ENCODE data around the gene CAMTA1. TPM values are rescaled to one million over a fixed set of nuclear protein-coding genes. Genes with fewer than 3 reads are reported as not detected.

Gene CAMTA1
- total RNA-seq, 1 donor from 2014 or later, result 38.1 TPM

- H3K27ac ChIP-seq (ENCODE audit: low read depth, low read length), result no peak overlapping the region
- no peaks in the 10 kb centered on the region for H3K27me3 ChIP-seq (ENCODE audit: control insufficient read depth in 3 of 3, insufficient read depth in 3 of 3, low read length in 3 of 3)
- H3K36me3 ChIP-seq (ENCODE audit: control insufficient read depth in 3 of 3, insufficient read depth in 3 of 3, low read length in 3 of 3), result peaks cover 4 to 16% (median 7%) of the 10 kb centered on the region in 3 donors
- no peaks in the 10 kb centered on the region for H3K4me1 ChIP-seq (ENCODE audit: control insufficient read depth in 3 of 3, insufficient read depth in 3 of 3, low read length in 3 of 3)
- H3K9ac ChIP-seq (ENCODE audit: low read depth in 1 of 3, low read length in 3 of 3), result no peak overlapping the region
- H3K9me3 ChIP-seq (ENCODE audit: control insufficient read depth in 3 of 3, low read length in 3 of 3), result no peaks in the 10 kb centered on the region
- H3K4me3 ChIP-seq (ENCODE audit: low read length in 3 of 3), result no peak overlapping the region
These were observed 952.8 kb downstream of the CAMTA1 start for GRCh38 chr1:7738044-7738443.

GRCh38 chr1:7743346-7743745, 958.1 kb downstream of the CAMTA1 start:
- H3K36me3 ChIP-seq (ENCODE audit: control insufficient read depth in 3 of 3, insufficient read depth in 3 of 3, low read length in 3 of 3), result peaks cover 1 to 8% (median 2%) of the 10 kb centered on the region in 3 donors
- no peak overlapping the region for H3K27ac ChIP-seq (ENCODE audit: low read depth, low read length)
- H3K9ac ChIP-seq (ENCODE audit: low read depth in 1 of 3, low read length in 3 of 3), result no peak overlapping the region
- no peaks in the 10 kb centered on the region for H3K9me3 ChIP-seq (ENCODE audit: control insufficient read depth in 3 of 3, low read length in 3 of 3)
- no peaks in the 10 kb centered on the region for H3K4me1 ChIP-seq (ENCODE audit: control insufficient read depth in 3 of 3, insufficient read depth in 3 of 3, low read length in 3 of 3)
- no peak overlapping the region for H3K4me3 ChIP-seq (ENCODE audit: low read length in 3 of 3)
- no peaks in the 10 kb centered on the region for H3K27me3 ChIP-seq (ENCODE audit: control insufficient read depth in 3 of 3, insufficient read depth in 3 of 3, low read length in 3 of 3)

GRCh38 chr1:7744882-7745281, 959.6 kb downstream of the CAMTA1 start:
- H3K27me3 ChIP-seq (ENCODE audit: control insufficient read depth in 3 of 3, insufficient read depth in 3 of 3, low read length in 3 of 3), result no peaks in the 10 kb centered on the region
- H3K9ac ChIP-seq (ENCODE audit: low read depth in 1 of 3, low read length in 3 of 3), result no peak overlapping the region
- H3K4me3 ChIP-seq (ENCODE audit: low read length in 3 of 3), result no peak overlapping the region
- H3K4me1 ChIP-seq (ENCODE audit: control insufficient read depth in 3 of 3, insufficient read depth in 3 of 3, low read length in 3 of 3), result no peaks in the 10 kb centered on the region
- H3K9me3 ChIP-seq (ENCODE audit: control insufficient read depth in 3 of 3, low read length in 3 of 3), result no peaks in the 10 kb centered on the region
- peaks cover 0 to 4% (median 2%) of the 10 kb centered on the region in 3 donors for H3K36me3 ChIP-seq (ENCODE audit: control insufficient read depth in 3 of 3, insufficient read depth in 3 of 3, low read length in 3 of 3)
- no peak overlapping the region for H3K27ac ChIP-seq (ENCODE audit: low read depth, low read length)

- no peak overlapping the region for H3K9ac ChIP-seq (ENCODE audit: low read depth in 1 of 3, low read length in 3 of 3)
- H3K27ac ChIP-seq (ENCODE audit: low read depth, low read length), result no peak overlapping the region
- no peak overlapping the region for H3K4me3 ChIP-seq (ENCODE audit: low read length in 3 of 3)
- no peaks in the 10 kb centered on the region for H3K27me3 ChIP-seq (ENCODE audit: control insufficient read depth in 3 of 3, insufficient read depth in 3 of 3, low read length in 3 of 3)
- H3K9me3 ChIP-seq (ENCODE audit: control insufficient read depth in 3 of 3, low read length in 3 of 3), result no peaks in the 10 kb centered on the region
- H3K4me1 ChIP-seq (ENCODE audit: control insufficient read depth in 3 of 3, insufficient read depth in 3 of 3, low read length in 3 of 3), result no peaks in the 10 kb centered on the region
- peaks cover 0 to 4% (median 2%) of the 10 kb centered on the region in 3 donors for H3K36me3 ChIP-seq (ENCODE audit: control insufficient read depth in 3 of 3, insufficient read depth in 3 of 3, low read length in 3 of 3)
These were observed 960.5 kb downstream of the CAMTA1 start for GRCh38 chr1:7745783-7746182.

- Histone ChIP-seq H3K4me3 (ENCODE audit: low read length in 3 of 3) (no peak overlapping the region), H3K36me3 (ENCODE audit: control insufficient read depth in 3 of 3, insufficient read depth in 3 of 3, low read length in 3 of 3) (peaks cover 0 to 4% (median 2%) of the 10 kb centered on the region in 3 donors), H3K9ac (ENCODE audit: low read depth in 1 of 3, low read length in 3 of 3) (no peak overlapping the region), H3K9me3 (ENCODE audit: control insufficient read depth in 3 of 3, low read length in 3 of 3) (no peaks in the 10 kb centered on the region), H3K27me3 (ENCODE audit: control insufficient read depth in 3 of 3, insufficient read depth in 3 of 3, low read length in 3 of 3) (no peaks in the 10 kb centered on the region), H3K4me1 (ENCODE audit: control insufficient read depth in 3 of 3, insufficient read depth in 3 of 3, low read length in 3 of 3) (peaks cover 0 to 4% (median 3%) of the 10 kb centered on the region in 3 donors), H3K27ac (ENCODE audit: low read depth, low read length) (no peak overlapping the region)
These were observed 962.4 kb downstream of the CAMTA1 start for GRCh38 chr1:7747605-7748004.

- H3K36me3 ChIP-seq (ENCODE audit: control insufficient read depth in 3 of 3, insufficient read depth in 3 of 3, low read length in 3 of 3), result peaks cover 0 to 4% (median 2%) of the 10 kb centered on the region in 3 donors
- no peaks in the 10 kb centered on the region for H3K27me3 ChIP-seq (ENCODE audit: control insufficient read depth in 3 of 3, insufficient read depth in 3 of 3, low read length in 3 of 3)
- no peak overlapping the region for H3K27ac ChIP-seq (ENCODE audit: low read depth, low read length)
- H3K9me3 ChIP-seq (ENCODE audit: control insufficient read depth in 3 of 3, low read length in 3 of 3), result no peaks in the 10 kb centered on the region
- no peak overlapping the region for H3K9ac ChIP-seq (ENCODE audit: low read depth in 1 of 3, low read length in 3 of 3)
- H3K4me3 ChIP-seq (ENCODE audit: low read length in 3 of 3), result no peak overlapping the region
- H3K4me1 ChIP-seq (ENCODE audit: control insufficient read depth in 3 of 3, insufficient read depth in 3 of 3, low read length in 3 of 3), result peaks cover 3 to 5% (median 3%) of the 10 kb centered on the region in 3 donors
These were observed 963.9 kb downstream of the CAMTA1 start for GRCh38 chr1:7749126-7749525.

GRCh38 chr1:7751174-7751573, 965.9 kb downstream of the CAMTA1 start:
- Histone ChIP-seq H3K27ac (ENCODE audit: low read depth, low read length) (no peak overlapping the region), H3K9ac (ENCODE audit: low read depth in 1 of 3, low read length in 3 of 3) (no peak overlapping the region), H3K9me3 (ENCODE audit: control insufficient read depth in 3 of 3, low read length in 3 of 3) (no peaks in the 10 kb centered on the region)

GRCh38 chr1:7752512-7753417, 967.5 kb downstream of the CAMTA1 start:
- Histone ChIP-seq H3K4me3 (ENCODE audit: low read length in 3 of 3) (peak overlapping the region; percentile 30 to 67 (median 50)), H3K9ac (ENCODE audit: low read depth in 1 of 3, low read length in 3 of 3) (peak overlapping the region; percentile 25 to 48 (median 40))

More at GRCh38 chr1:7751174-7751573, 965.9 kb downstream of the CAMTA1 start:
- Histone ChIP-seq H3K27me3 (ENCODE audit: control insufficient read depth in 3 of 3, insufficient read depth in 3 of 3, low read length in 3 of 3) (no peaks in the 10 kb centered on the region), H3K4me3 (ENCODE audit: low read length in 3 of 3) (no peak overlapping the region), H3K4me1 (ENCODE audit: control insufficient read depth in 3 of 3, insufficient read depth in 3 of 3, low read length in 3 of 3) (peaks cover 3 to 5% (median 3%) of the 10 kb centered on the region in 3 donors), H3K36me3 (ENCODE audit: control insufficient read depth in 3 of 3, insufficient read depth in 3 of 3, low read length in 3 of 3) (no peaks in the 10 kb centered on the region)

GRCh38 chr1:7753641-7754040, 968.4 kb downstream of the CAMTA1 start:
- H3K9me3 ChIP-seq (ENCODE audit: control insufficient read depth in 3 of 3, low read length in 3 of 3), result no peaks in the 10 kb centered on the region
- H3K4me3 ChIP-seq (ENCODE audit: low read length in 3 of 3), result no peak overlapping the region
- no peak overlapping the region for H3K27ac ChIP-seq (ENCODE audit: low read depth, low read length)
- H3K9ac ChIP-seq (ENCODE audit: low read depth in 1 of 3, low read length in 3 of 3), result no peak overlapping the region
- no peaks in the 10 kb centered on the region for H3K36me3 ChIP-seq (ENCODE audit: control insufficient read depth in 3 of 3, insufficient read depth in 3 of 3, low read length in 3 of 3)
- H3K4me1 ChIP-seq (ENCODE audit: control insufficient read depth in 3 of 3, insufficient read depth in 3 of 3, low read length in 3 of 3), result peaks cover 3 to 5% (median 3%) of the 10 kb centered on the region in 3 donors
- no peaks in the 10 kb centered on the region for H3K27me3 ChIP-seq (ENCODE audit: control insufficient read depth in 3 of 3, insufficient read depth in 3 of 3, low read length in 3 of 3)

More at GRCh38 chr1:7752512-7753417, 967.5 kb downstream of the CAMTA1 start:
- Histone ChIP-seq H3K36me3 (ENCODE audit: control insufficient read depth in 3 of 3, insufficient read depth in 3 of 3, low read length in 3 of 3) (no peaks in the 10 kb centered on the region), H3K27ac (ENCODE audit: low read depth, low read length) (no peak overlapping the region), H3K27me3 (ENCODE audit: control insufficient read depth in 3 of 3, insufficient read depth in 3 of 3, low read length in 3 of 3) (no peaks in the 10 kb centered on the region), H3K4me1 (ENCODE audit: control insufficient read depth in 3 of 3, insufficient read depth in 3 of 3, low read length in 3 of 3) (peaks cover 3 to 5% (median 3%) of the 10 kb centered on the region in 3 donors), H3K9me3 (ENCODE audit: control insufficient read depth in 3 of 3, low read length in 3 of 3) (no peaks in the 10 kb centered on the region)

GRCh38 chr1:7754234-7754633, 969.0 kb downstream of the CAMTA1 start:
- Histone ChIP-seq H3K4me1 (ENCODE audit: control insufficient read depth in 3 of 3, insufficient read depth in 3 of 3, low read length in 3 of 3) (peaks cover 3 to 5% (median 3%) of the 10 kb centered on the region in 3 donors), H3K36me3 (ENCODE audit: control insufficient read depth in 3 of 3, insufficient read depth in 3 of 3, low read length in 3 of 3) (no peaks in the 10 kb centered on the region), H3K9ac (ENCODE audit: low read depth in 1 of 3, low read length in 3 of 3) (no peak overlapping the region), H3K27me3 (ENCODE audit: control insufficient read depth in 3 of 3, insufficient read depth in 3 of 3, low read length in 3 of 3) (no peaks in the 10 kb centered on the region), H3K4me3 (ENCODE audit: low read length in 3 of 3) (no peak overlapping the region), H3K27ac (ENCODE audit: low read depth, low read length) (no peak overlapping the region), H3K9me3 (ENCODE audit: control insufficient read depth in 3 of 3, low read length in 3 of 3) (no peaks in the 10 kb centered on the region)
